ENCODE data around the gene GSC.

The GSC gene

DNA sequence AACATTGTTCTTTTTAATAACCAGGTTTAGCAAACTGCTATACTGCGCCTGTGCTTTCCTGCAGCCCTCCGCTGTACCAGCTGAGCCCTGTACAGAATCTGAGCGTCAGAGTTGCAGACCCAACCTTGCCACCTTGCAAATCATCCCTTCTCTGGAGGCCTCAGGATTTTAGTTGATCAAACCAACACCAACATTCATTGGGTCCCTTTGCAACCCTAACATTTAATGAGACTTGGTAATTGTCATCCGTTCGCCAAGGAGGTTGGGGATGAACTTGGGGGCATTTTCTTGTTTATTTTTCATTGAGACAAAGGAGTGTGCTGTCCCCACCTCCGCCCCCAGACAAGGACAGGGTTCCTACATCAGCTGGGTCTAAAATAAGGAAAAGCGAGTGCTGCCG lies 2.6 kb upstream of the GSC start:
- no peak for DNase-seq (ENCODE audit: extremely low read depth in 1 of 2, low read depth in 1 of 2)

DNA sequence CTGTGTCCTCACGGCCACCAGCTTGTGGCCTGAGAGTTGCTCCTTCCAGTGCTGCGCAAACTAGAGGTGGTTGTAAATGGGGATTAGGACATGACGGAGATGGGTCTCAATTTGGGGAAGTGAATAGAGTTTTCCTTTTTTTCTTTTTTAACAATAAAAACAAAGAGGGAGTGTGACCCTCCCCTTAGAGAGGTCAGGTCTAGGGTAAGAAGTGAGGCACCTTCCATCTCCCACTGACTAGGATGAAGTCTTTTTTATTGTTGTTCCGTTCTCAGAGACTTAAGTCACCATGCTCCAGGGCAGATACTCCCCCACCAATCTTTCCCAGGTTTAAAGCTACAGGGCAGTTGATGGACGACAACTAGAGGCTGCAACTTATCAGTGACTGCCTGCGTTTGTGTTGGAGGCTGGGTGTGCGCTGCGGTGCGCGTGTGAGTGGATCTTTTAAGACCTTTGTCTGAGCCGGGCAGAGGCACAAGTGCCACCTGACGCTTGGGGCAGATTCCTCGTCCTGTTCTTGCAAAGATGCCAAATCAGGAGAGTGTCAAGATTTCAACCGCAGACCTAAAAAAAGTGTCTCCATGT lies 2.1 kb upstream of the GSC start:
- DNase-seq (ENCODE audit: extremely low read depth in 1 of 2, low read depth in 1 of 2) = no peak

DNA sequence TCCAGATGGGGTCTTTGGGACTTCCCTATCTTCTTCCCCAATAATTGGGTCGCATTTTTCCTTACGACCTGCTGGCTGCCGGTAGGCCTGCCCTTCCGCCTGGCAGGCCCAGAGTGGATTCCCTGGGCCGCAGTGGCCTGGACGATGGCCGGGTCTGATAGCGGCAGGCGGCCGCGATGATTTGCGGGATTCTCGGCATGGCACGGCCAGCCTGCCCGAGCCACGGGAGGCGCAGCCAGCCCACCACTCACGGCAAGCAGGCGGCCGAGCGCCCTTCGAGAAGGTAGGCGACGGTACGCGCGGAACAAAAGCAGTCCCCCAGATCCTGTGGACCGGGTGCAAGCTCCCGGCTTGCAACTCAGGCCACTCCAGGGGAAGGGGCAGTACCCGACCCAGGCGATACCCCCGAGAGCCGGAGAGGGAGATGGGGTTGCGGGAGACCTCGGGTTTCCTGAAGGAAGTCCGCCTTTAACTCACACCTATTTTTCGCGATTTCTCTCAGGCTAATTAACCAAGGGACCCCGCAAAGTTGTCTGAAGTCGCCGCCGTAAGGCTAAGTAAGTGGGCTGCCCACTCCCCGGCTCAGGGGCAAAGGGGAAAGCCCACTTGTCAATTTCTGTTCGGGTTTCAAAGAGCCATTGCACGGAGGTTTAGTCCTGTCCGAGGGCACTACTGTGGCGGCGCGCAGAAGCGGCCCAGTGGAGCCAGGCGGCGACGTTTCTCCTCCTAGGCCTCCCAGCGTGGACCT lies 1.4 kb upstream of the GSC start:
- no peak for DNase-seq (ENCODE audit: extremely low read depth in 1 of 2, low read depth in 1 of 2)

DNA sequence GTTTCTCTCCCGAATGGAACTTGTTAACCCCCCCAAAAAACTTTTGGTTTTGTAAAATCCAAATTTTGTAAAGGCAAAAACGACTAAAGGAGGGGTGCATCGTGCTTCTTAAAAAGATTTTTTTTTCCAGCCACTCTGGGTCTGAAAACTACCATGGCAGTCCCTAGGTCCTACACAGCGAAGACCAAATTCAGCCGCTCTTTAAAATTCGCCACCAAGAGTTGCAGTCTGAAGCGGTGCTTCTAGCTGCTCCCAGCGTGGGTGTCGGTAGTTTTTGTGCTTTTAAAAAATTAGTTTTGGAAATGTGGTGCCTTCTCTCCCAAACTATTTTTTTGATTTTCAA lies 873 bp upstream of the GSC start:
- DNase-seq (ENCODE audit: extremely low read depth in 1 of 2, low read depth in 1 of 2) = no peak

DNA sequence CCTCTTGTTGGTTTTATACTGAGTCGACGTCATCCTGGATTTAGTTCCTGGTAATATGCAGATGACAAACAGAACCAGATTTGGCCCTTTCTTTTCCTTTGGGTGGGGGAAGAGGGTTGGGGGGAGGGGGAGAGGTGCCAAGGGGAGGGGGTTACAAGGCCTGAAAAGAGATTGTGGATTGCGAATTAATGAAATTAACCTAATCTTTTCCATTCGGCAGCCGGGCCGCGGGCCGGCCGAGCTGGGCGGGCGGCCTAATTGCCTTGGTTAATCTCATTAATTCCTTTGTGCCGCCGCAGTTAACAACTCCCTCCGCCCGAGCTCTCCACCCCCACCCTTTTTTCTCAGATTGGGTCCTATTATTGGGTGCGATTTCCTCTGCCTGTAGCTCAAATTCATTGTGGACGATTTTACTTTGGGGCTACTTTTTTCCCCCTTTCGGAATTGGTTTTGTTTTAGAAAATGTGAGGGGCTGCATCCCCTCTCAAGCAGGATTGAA lies 387 bp upstream of the GSC start:
- DNase-seq (ENCODE audit: extremely low read depth in 1 of 2, low read depth in 1 of 2) = no peak

DNA sequence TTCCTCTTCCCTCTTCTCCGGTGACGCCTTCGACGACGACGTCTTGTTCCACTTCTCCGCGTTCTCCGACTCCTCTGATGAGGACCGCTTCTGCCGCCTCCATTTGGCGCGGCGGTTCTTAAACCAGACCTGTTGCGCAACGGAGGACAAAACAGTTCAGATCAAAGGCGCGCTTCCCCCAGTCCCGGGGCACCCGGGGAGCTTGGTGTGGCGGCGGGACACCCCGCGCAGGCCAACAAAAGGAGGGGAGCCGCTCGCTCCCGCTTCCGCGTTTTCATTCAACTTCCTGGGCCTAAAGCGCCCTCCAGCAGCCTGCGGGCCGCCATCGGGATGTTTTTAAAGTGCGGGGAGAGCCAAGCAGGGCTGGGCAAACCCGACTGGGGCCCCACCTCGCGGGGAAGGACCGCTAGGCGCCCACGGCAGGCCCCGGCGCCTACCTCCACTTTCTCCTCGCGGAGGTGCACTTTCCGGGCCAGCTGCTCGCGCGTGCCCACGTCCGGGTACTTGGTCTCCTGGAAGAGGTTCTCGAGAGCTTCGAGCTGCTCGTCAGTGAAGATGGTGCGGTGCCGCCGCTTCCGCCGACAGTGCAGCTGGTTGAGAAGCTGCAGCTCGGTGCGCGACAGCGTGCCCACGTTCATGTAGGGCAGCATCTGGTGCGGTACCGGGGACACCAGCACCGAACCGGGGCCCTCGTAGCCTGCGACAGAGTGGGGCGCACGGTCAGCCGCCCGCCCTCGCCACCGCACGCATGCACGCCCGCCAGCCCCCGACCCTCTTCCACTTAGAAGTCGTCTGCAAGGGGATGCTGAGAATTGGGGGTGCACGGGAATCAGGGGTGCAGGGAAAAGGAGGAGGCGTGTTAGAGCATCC lies 1.2 kb downstream of the GSC start:
- no peak for DNase-seq (ENCODE audit: extremely low read depth in 1 of 2, low read depth in 1 of 2)

DNA sequence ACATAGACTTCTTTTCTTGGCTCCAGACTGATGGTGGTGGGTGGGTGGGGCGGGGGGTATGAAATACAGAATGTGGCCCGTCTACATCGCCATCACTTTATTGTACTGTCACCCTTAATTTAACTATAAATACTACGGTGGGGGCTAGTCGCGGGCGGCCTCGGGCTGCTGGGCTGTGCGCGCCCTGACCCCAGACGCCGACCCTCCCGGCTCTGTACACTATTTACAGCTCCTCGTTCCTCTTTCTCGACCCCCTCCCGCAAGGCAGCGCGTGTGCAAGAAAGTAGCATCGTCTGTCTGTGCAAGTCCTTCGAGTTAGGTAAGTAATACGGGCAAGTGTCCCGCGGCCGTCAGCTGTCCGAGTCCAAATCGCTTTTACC lies 1.8 kb downstream of the GSC start:
- DNase-seq (ENCODE audit: extremely low read depth in 1 of 2, low read depth in 1 of 2) = no peak

DNA sequence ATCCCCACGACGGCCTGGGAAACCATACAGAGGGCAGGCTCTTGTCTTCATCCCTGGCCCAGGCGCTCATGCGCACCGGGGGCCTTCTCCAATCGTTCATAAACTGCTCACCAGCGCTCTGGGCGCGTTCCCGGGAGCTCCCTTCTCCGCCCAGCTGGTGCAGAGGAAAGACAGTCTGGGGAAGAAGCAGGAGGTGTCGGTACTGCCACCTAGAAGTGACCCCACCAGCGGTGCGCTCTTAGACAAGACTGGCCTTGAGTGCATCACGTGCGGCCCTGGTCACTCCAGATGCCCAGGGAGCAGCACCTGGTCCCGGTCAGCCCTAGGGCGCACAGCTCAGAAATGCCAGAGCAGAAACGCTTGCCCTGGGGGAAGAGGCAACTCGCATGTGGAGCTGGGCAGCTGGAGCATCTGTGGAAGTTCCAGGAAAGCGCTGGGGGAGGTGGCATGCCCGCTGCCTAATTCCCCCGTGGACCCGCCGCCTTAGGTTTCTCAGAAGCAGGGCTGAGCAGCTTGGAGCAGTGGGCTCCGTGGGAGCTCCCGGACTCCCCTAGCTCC lies 2.5 kb downstream of the GSC start:
- DNase-seq (ENCODE audit: extremely low read depth in 1 of 2, low read depth in 1 of 2) = no peak

DNA sequence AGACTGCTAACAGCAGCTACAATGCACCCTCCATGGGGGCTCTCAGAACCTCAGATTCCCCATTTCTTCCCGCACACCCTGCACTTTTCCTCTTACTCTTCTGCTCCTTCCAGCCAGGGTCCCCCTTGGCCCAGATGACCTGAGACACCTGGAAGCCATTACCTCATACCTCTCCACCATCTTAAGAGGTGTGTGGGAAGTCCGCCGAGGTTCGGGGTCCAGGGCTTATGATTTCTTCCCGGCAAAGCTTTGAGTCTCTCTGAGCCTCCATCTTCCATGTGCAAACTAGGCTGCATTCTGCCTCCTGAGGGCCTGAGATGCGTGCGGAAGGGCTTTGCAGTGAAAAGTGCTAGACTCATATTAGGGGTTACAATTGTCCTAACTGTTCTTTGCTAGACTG lies 5.3 kb downstream of the GSC start:
- DNase-seq (ENCODE audit: extremely low read depth in 1 of 2, low read depth in 1 of 2) = no peak

DNA sequence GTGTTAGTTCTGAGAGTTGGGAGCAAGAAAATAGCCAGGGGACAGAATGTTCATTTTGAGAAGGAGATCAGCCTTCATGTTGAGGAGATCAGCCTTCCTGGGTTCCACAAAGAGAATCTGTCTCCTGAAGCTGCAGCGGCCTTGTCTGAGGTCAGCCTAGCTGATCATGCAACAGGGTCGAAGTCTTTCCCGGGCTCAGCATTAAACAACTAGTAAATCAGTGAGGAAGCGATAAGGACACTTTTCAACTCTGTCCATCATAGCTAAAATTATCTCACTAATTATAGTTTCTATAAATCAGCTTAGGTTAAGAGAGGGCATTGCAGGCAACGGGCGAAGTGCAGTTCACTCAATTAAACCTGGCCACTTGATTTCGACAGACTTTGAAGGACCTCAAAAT lies 7.5 kb downstream of the GSC start:
- DNase-seq (ENCODE audit: extremely low read depth in 1 of 2, low read depth in 1 of 2) = no peak

DNA sequence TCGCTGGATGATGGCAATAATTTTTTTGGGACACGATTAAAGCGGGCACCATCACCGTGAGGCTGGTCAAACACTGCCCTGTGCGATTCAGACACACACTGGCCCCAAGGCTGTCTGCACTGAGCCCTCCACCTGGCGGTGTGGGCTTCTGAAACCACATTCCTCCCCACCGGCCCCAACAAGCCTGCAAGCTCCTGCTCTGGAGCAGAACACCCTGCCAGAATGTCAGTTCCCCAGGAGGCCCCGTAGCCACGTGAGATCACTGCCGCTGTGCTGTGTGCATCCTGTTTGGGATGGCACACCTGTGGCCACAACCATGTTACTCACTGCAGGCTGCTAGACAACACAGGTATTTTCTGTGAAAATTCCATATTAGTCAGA lies 7.9 kb downstream of the GSC start:
- DNase-seq (ENCODE audit: extremely low read depth in 1 of 2, low read depth in 1 of 2) = no peak

DNA sequence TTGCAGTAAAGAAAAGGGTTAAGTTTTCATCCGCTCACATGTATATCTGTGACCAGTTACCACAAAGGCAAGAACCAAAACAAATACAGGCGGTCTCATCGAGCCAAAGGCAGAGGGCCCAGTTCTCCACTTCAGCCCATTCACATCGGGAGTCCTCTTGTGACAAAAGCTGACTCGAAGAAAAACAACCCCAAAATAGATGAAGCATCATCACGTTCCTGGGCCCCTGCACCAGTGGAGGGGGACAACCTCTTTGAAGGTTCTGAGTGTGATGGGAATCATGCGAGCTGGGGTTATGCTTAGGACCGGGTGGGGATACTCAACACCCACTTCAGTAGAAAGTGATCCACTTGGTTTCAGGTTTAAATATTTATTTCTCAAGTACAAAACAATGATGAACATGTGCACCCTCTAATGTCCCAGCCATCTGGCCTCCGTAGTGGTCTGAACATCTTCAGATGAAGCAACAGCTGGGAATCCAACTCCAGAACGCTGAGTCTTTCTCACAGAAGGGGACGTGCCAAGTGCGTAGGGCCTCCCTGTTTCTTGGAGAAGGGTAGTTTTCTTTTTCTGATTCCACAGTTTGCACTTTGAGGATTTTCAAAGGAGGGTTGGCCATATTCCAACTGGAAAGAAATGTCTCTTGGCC lies 8.4 kb downstream of the GSC start:
- no peak for DNase-seq (ENCODE audit: extremely low read depth in 1 of 2, low read depth in 1 of 2)

DNA sequence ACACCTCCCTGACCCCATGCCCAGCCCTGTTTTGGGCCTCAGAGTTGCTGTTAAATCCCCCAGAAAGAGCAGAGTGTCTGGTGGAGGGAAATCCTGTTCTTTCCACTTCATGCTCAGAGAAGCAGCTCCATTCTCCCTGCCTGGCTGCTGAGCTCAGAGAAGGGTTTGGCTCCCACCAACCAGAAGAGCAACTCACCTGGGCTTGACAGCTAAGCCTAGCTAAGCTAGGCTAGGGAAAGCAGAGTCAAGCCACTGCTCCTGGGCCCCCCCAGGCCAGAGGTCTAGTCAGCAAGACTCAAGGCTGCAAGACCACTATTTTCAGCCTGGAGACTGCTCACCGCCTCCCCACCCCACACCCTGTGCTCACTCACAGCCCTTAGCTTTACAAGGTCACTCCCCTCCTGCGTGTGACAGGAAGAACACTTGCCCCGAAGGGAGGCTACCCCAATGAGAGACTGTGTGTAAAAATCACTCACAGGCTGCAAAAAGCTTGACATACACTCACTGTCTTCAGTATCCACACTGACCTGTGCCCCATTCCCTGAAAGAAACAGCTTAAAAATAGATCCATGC lies 13.5 kb downstream of the GSC start:
- no peak for DNase-seq (ENCODE audit: extremely low read depth in 1 of 2, low read depth in 1 of 2)

DNA sequence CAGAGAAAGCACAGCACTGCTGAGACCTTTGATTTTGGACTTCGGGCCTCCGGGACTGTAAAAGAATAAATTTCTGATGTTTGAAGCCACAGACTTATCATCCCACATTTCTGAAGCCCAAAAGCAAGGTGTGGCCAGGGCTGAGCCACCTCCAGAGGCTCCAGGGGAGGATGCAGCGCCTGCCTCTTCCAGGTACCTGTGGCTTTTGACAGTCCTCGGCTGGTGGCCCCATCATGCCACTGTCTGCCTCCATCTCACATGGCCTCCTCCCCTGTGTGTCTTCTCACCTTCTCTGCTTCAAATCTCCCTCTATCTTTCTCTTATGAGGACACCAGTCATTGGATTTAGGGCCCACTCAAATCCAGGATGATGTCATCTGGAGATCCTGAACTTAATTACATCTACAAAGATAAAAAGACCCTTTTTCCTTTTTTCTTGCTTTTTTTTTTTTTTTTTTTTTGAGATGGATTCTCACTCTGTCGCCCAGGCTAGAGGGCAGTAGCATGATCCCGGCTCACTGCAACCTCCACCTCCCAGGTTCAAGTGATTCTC lies 15.4 kb downstream of the GSC start:
- DNase-seq (ENCODE audit: extremely low read depth in 1 of 2, low read depth in 1 of 2) = no peak

DNA sequence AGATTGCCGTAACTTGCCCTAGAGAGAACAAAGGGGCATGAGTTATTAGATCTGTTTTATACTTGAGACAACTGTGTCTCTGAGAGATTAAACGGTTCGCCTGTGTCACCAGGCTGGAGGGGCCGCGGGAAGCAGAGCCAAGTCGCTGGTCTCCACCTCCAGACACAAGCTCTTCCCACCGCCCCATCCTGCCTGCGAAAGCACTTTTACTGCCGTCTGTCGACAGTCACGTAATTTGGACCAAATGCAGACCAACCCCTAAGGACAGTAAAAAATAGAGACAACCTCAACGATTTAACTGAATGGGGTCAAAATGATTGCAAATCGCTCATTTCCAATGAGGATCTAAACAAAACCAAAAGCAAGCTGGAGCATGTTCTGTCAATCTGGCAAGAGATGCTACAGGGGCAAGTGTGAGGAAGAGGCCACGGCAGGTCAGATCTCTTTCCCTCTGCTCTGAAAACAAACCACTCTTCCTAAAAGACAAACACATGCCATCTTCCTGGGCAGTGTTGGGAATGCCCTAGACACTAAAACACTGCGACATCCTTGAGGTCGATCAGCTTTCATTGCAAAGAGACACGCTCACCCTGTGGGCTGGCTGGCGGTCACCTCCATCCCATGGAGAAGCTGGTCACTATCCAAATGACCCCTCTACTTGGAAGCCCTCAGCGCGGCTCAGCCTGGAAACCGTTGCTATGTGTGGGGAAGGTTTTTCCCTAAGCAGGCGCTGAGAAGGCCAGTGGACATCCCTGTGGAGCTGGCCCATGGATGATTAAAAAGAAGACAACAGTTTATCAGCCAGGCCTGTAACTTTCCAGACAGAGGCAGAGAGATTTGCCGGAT lies 17.1 kb downstream of the GSC start:
- DNase-seq (ENCODE audit: extremely low read depth in 1 of 2, low read depth in 1 of 2) = no peak

DNA sequence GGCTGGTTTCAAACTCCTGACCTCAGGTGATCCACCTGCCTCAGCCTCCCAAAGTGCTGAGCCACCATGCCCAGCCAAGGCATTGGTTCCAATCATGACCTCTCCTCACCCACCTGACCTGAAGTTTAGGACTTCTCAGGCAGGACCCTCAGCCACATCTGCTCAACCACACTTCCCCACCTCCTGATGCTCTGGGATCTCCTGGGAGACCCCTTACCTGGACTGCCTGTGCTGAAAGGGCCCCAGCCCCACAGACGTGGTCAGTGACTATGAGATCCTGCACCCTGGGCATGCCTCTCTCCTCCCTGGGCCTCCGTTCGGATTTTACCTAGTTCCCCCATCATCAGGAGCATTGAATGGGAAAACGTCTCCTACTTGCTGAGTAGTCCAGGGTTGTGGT lies 18.0 kb downstream of the GSC start:
- DNase-seq (ENCODE audit: extremely low read depth in 1 of 2, low read depth in 1 of 2) = no peak

DNA sequence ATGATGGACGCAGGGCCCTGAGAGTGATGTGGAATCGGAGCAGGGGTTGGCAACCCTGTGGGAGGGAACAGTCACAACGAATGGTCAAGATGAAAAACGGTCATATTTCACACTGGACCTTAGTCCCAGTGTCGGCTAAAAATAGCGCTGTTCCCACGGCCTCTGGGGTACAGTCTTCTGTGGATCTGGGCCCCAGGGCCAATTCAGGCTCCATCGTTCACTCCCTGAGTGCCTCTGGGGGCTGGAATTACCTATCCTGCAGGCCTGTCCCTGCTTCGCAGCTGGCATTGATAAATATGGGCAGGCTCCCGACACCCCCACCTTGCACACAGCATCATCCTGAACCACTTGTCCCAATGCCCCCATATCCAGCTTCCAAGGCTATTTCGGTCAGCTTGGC lies 18.6 kb downstream of the GSC start:
- no peak for DNase-seq (ENCODE audit: extremely low read depth in 1 of 2, low read depth in 1 of 2)

DNA sequence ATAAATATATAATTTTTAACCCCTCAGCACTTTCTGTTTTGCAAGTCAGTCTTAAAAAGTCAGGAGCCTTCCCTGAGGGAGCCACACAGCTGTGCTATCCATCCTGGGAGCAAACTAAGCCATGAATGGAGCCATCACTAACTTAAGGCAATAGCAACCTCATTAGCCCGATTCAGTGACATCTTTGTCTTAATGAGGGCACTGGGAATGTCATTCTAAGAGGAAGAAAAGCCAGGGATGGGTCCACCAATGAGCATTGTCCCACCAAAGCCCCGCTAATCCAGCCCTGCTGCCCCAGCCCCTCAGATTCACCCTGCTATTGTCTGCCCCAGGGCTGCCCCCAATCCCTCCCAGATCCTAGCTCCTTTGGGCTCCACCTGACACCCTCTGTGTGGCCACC lies 19.5 kb downstream of the GSC start:
- no peak for DNase-seq (ENCODE audit: extremely low read depth in 1 of 2, low read depth in 1 of 2)

DNA sequence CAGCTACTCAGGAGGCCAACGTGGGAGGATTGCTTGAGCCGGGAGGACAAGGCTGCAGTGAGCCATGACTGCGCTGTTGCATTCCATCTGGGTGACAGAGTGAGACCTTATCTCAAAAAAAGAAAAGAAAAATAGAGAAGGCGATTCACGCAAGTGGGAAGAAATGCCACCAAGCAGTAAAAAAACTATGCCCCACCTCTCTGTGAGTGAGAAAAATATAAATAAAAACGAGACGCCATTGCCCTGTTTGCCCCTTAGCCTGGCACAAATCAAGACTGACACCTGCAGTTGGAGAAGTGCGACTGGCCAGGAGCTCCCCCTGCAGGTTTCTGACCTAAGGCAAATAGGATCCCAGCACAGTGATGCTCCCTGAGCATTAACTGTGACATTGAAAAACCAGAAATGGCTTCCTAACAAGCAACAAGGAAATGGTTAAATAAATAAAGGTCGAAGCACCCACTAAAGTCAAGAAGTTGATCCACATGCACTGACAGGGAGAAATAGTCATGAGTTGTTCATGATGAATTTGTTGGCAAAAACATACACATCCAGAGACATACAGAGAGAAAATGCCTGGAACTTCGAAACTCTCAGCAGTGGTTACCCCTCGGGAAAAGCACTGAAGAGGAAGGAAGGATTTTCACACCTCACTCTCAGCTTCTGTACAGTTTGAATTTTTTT lies 21.1 kb downstream of the GSC start:
- no peak for DNase-seq (ENCODE audit: extremely low read depth in 1 of 2, low read depth in 1 of 2)
